WTC11 (cell line): ENCODE measurements around the gene GTF3C6.

ENCODE experiments used
- ATF2 ChIP-seq: sonication (generic); formaldehyde crosslinking; IDR thresholded peaks from 2 replicates; pipeline ENCODE4 v1.8.1; 2022; ENCODE audit warnings: low read depth, missing genetic modification reagents, borderline replicate concordance
- CREB1 ChIP-seq: sonication (generic); formaldehyde crosslinking; IDR thresholded peaks from 2 replicates; pipeline ENCODE4 v1.8.0; 2023; ENCODE audit warnings: mild to moderate bottlenecking, missing genetic modification reagents
- CTCF ChIP-seq: fragments of 200-600 bp; IDR thresholded peaks from 2 replicates; pipeline ENCODE4 v1.8.0; 2022; ENCODE audit warnings: antibody characterized with exemption
- ELF4 ChIP-seq: sonication (generic); formaldehyde crosslinking; IDR thresholded peaks from 2 replicates; pipeline ENCODE4 v1.8.1; 2022; ENCODE audit warnings: low read depth, mild to moderate bottlenecking, moderate library complexity, missing genetic modification reagents
- MAX ChIP-seq: sonication (generic); formaldehyde crosslinking; IDR thresholded peaks from 2 replicates; pipeline ENCODE4 v1.8.0; 2022; ENCODE audit warnings: mild to moderate bottlenecking, missing genetic modification reagents
- NR1H2 ChIP-seq: sonication (generic); formaldehyde crosslinking; IDR thresholded peaks from 2 replicates; pipeline ENCODE4 v1.9.0; 2021; ENCODE audit warnings: mild to moderate bottlenecking, moderate library complexity, missing genetic modification reagents
- SMAD3 ChIP-seq: sonication (generic); formaldehyde crosslinking; IDR thresholded peaks from 2 replicates; pipeline ENCODE4 v1.8.0; 2022; ENCODE audit warnings: missing genetic modification reagents, mild to moderate bottlenecking, borderline replicate concordance
- SP1 ChIP-seq: sonication (generic); formaldehyde crosslinking; conservative IDR thresholded peaks from 2 replicates; pipeline ENCODE4 v1.8.1; 2022; ENCODE audit warnings: missing genetic modification reagents
- TEAD4 ChIP-seq: sonication (generic); formaldehyde crosslinking; IDR thresholded peaks from 2 replicates; pipeline ENCODE4 v1.8.0; 2022; ENCODE audit warnings: mild to moderate bottlenecking, missing genetic modification reagents
- USF1 ChIP-seq: sonication (generic); formaldehyde crosslinking; IDR thresholded peaks from 2 replicates; pipeline ENCODE4 v1.8.0; 2022; ENCODE audit warnings: mild to moderate bottlenecking, missing genetic modification reagents
- USF2 ChIP-seq: sonication (generic); formaldehyde crosslinking; IDR thresholded peaks from 2 replicates; pipeline ENCODE4 v1.8.1; 2023; ENCODE audit warnings: mild to moderate bottlenecking, missing genetic modification reagents, moderate library complexity
- ZNF232 ChIP-seq: sonication (generic); formaldehyde crosslinking; IDR thresholded peaks from 2 replicates; pipeline ENCODE4 v1.8.0; 2022; ENCODE audit warnings: mild to moderate bottlenecking, missing genetic modification reagents
- TF ChIP-seq, protein P1 (sequence below): sonication (generic); formaldehyde crosslinking; conservative IDR thresholded peaks from 2 replicates; pipeline ENCODE4 v1.8.1; 2022; ENCODE audit warnings: mild to moderate bottlenecking, missing genetic modification reagents

DNA sequence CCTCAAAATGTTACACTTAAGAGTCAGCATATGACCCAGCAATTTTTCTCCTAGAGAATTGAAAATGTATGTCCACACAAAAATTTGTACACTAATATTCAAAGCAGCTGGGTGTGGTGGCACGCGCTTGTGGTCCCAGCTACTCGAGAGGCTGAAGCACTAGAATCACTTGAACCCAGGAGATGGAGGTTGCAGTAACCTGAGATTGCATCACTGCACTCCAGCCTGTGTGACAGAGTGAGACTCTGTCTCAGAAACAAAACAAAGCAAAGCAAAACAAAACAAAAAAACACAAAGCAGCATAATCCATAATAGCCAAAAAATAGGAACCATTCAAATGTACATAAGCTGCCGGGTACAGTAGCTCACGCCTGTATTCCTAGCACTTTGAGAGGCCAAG lies 21.7 kb downstream of the GTF3C6 start:
- TF ChIP-seq CTCF (no peak), CREB1 (CRISPR knock-in tag) (no peak), TEAD4 (CRISPR knock-in tag) (no peak), USF2 (CRISPR knock-in tag) (no peak), MAX (CRISPR knock-in tag) (no peak), ELF4 (CRISPR knock-in tag) (no peak), USF1 (CRISPR knock-in tag) (no peak), NR1H2 (CRISPR knock-in tag) (no peak), SMAD3 (CRISPR knock-in tag) (no peak), SP1 (no peak), ATF2 (no peak), ZNF232 (CRISPR knock-in tag) (no peak)
- TF ChIP-seq, protein P1, sequence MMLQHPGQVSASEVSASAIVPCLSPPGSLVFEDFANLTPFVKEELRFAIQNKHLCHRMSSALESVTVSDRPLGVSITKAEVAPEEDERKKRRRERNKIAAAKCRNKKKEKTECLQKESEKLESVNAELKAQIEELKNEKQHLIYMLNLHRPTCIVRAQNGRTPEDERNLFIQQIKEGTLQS = no peak
